Skin epidermis (tissue), 12 donors: Measurements from ENCODE around the gene IFNL3.
"Not testable (repeated sequence)": the region's sequence is repeated elsewhere in the genome, so short reads cannot be mapped to it uniquely, and the experiment has no call there.

Source experiments
- H3K27ac ChIP-seq, 21 experiments: fragments of 200-600 bp; sonication (generic) in 11 of 21; one replicate each; pipeline ENCODE4 v1.5.0; 2020; ENCODE audit warnings: mild to moderate bottlenecking in 3 of 21, inconsistent platforms in 2 of 21, moderate library complexity in 2 of 21
- H3K4me3 ChIP-seq, 7 experiments: fragments of 200-600 bp; sonication (generic) in 2 of 7; one replicate each; pipeline ENCODE4 v1.5.0; 2020; ENCODE audit warnings: inconsistent platforms in 2 of 7, mild to moderate bottlenecking in 2 of 7, moderate library complexity in 1 of 7

The IFNL3 gene

DNA sequence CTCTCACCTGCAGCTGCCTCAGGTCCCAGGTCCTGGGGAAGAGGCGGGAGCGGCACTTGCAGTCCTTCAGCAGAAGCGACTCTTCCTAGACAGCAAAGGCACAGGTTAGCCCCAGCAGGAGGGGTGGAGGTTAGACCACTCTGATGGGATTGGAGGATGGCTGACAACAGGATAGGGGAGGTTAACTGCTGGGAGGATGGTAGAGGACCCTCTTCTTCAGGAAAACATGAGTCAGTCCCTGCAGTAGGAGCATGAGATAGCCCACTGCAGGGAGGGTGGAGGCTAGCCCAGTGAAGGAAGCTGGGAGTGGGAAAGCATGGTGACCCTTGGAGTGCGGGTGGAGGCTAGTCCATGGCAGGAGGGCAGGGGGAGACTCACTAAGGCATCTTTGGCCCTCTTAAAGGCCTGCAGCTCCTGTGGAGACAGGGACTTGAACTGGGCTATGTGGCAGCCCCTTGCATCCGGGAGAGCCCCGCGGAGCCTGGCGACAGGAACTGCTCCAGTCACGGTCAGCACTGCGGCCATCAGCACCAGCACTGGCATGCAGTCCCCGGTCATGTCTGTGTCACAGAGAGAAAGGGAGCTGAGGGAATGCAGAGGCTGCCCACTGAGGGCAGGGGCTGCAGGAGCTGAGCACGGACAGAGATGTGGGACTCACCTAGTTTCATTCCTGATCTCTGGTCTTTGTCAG is at the start of gene IFNL3:
Gene IFNL3, minus strand, starts transcription at position 597 of the 691 bp plus-strand sequence. Its CDS starts 39 bp downstream, at position 558.
- H3K27ac ChIP-seq, H3K4me3 ChIP-seq: not testable (repeated sequence)

- Histone ChIP-seq H3K27ac (no peak overlapping the region), H3K4me3 (no peak overlapping the region)
Observed at GRCh38 chr19:39293394-39293793, 48.6 kb upstream of the IFNL3 start.

- no peak overlapping the region for H3K4me3 ChIP-seq
Observed at GRCh38 chr19:39284032-39284431, 39.2 kb upstream of the IFNL3 start.

DNA sequence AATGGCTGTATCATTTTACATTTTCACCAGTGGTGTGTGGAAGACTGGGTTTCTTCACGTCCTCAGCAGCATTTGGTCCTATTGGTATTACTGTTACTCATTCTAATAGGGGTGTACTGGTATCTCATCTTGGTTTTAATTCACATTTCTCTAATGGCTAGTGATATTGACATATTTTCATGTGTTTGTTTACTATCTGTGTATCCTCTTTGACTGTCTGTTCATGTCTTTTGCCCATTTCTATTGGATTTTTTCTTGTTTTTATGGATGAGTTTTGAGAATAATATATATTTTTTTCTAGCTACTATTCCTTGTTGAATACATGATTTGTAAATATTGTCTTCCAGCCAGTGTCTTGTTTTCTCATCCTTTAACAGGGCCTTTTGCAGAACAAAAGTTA is 37.2 kb upstream of the IFNL3 start:
- no peak overlapping the region for H3K27ac ChIP-seq

More at GRCh38 chr19:39284032-39284431, 39.2 kb upstream of the IFNL3 start:
- H3K27ac ChIP-seq, result no peak overlapping the region

DNA sequence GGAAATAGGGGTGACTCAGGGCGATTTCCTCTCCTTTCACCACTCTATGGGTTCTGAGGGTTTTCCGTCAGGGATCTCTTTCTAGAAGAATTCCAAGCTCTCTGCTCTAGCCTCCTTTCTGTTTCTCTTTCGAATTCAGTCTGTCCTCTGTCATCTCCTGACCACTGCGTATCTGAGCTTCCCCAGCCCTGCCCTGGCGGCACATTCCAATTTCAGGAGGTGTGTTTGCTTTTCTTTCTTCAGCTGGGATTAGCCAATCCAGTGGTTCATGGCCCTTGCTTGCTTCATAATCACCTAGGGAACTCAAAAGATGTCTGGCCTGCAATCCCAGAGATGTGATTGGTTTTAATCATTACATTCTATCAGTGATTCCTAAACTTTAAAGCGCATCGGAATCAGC is 32.8 kb upstream of the IFNL3 start:
- Histone ChIP-seq H3K27ac (no peak overlapping the region), H3K4me3 (no peak overlapping the region)

More for the DNA sequence above, 37.2 kb upstream of the IFNL3 start:
- no peak overlapping the region for H3K4me3 ChIP-seq

- no peak overlapping the region for H3K4me3 ChIP-seq
Observed at GRCh38 chr19:39276740-39277139, 31.9 kb upstream of the IFNL3 start.

DNA sequence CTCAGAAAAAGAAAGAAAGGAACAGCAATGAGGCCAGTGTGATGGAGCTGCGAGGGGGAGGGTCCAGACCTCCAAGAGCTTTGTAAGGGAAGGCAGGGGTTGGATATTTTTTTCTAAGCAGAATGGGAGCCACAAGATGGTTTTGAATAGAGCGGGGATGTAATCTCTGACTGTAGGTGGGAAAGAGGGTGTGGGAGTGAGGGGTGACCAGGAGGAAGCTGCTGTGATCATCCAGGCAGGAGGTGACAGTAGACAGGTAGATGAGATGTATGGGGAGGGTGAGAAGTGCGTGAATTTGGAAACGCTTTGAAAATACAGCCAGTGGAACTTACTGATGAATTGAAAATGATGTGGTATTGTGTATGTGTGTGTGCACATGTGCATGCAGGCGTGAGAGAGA is 30.8 kb upstream of the IFNL3 start:
- H3K27ac ChIP-seq, result no peak overlapping the region
- H3K4me3 ChIP-seq, result no peak overlapping the region

More at GRCh38 chr19:39276740-39277139, 31.9 kb upstream of the IFNL3 start:
- no peak overlapping the region for H3K27ac ChIP-seq

- H3K4me3 ChIP-seq, H3K27ac ChIP-seq: not testable (repeated sequence)
Observed at GRCh38 chr19:39273859-39274258, 29.1 kb upstream of the IFNL3 start.

- H3K4me3 ChIP-seq, result no peak overlapping the region
- H3K27ac ChIP-seq, result no peak overlapping the region
Observed at GRCh38 chr19:39270036-39270871, 25.4 kb upstream of the IFNL3 start.

DNA sequence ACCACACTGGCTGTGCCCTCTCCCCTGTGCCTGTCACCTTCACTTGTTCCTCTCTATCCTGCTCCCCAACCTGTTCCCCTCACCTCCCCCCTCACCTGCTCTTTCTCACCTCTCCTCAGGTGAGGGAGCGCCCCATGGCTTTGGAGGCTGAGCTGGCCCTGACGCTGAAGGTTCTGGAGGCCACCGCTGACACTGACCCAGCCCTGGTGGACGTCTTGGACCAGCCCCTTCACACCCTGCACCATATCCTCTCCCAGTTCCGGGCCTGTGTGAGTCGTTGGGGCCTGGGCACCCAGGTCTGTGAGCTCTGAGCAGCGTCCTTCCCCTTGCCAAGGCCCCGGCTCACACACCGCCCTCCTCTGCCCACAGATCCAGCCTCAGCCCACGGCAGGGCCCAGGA is 24.6 kb upstream of the IFNL3 start:
- H3K27ac ChIP-seq, H3K4me3 ChIP-seq: not testable (repeated sequence)

GRCh38 chr19:39268531-39269223 is 23.9 kb upstream of the IFNL3 start:
- H3K27ac ChIP-seq, H3K4me3 ChIP-seq: not testable (repeated sequence)

DNA sequence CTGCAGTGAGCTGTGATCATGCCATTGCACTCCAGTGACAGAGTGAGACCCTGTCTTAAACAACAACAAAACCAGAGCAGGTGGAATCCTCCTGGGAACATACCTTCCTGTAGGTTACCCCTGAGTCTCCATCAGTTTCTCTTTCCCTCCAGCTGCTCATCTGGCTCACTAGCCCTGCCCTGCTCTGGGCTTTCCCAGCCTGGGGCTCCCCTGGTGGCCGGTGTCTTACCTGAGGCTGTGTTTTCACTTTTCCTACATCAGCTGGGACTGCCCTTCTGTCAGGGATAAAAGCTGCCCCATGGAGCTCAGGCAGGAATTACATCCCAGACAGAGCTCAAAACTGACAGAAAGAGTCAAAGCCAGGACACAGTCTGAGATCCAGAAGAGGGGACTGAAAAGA is 23.3 kb upstream of the IFNL3 start, which contains the start of gene IFNL2:
Gene IFNL2, plus strand, starts transcription at position 312 of the 400 bp plus-strand sequence. CDS start 173 bp downstream, outside the sequence.
- not testable (repeated sequence) for H3K4me3 ChIP-seq, H3K27ac ChIP-seq

- Histone ChIP-seq H3K4me3 (no peak overlapping the region), H3K27ac (no peak overlapping the region)
Observed at GRCh38 chr19:39265321-39265916, 20.6 kb upstream of the IFNL3 start.

DNA sequence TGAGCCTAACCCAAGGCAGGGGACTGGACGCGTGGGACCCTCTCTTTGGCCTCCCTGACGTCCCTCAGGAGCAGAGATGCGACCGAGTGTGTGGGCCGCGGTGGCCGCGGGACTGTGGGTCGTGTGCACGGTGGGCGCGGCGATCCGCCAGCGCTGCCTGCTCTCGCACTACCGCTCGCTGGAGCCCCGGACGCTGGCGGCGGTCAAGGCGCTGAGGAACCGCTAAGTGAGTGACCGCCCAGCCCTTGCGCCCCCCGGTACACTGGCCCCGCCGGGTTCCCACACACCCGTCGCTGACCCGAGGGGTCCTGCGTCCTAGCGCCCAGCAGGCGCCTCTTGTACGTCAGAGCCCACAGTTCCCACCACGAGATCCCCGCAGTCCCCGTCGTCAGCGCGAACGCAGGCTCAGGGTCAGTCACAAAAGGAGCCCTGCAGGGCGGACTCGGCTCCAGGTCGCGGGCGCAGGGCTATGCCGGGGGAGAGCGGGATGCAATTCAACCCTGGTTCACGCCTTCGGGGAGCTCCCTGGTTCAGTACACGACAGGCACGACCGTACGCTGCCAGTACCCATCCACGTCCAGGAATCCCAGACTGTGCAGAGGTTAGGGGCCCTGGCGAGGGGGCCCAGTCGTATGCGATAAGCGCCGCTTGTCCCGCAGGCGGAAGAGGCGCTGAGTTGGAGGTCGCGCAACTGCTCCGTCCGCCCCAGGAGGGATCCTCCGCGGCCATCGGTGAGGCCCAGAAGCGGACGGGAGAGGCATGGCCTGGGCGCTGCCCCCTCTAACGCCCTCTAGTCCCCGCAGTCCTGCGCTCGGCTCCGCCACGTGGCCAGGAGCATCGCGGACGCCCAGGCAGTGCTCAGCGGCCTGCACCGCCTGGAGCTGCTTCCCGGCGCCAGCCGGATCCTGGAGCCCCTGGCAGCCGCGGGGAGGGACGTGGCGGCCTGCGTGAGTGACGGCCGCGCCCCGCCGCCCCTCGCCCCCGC is 19.8 kb upstream of the IFNL3 start:
- Histone ChIP-seq H3K27ac (no peak overlapping the region), H3K4me3 (no peak overlapping the region)

GRCh38 chr19:39263912-39264305 is 19.1 kb upstream of the IFNL3 start:
- Histone ChIP-seq H3K27ac (no peak overlapping the region), H3K4me3 (no peak overlapping the region)

- Histone ChIP-seq H3K27ac (no peak overlapping the region), H3K4me3 (no peak overlapping the region)
Observed at GRCh38 chr19:39262496-39262895, 17.7 kb upstream of the IFNL3 start.

DNA sequence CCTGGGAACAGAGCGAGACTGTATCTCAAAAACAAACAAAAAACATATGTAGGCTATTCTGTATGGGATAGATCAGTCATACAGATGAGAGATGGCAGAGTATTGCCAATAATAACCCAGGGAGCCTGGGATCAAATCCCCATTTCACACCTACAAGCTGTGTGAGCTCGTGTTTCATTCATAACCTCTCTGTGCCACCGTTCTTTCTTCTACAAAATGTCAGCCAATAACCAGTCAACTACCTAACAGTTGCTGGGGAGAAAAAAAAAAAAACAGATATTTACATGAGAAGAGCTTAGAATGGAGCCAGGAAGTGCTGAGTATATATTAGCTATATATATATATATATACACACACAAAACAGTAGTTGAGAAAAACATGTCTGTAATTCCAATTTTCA is 16.9 kb upstream of the IFNL3 start:
- H3K4me3 ChIP-seq, result no peak overlapping the region
- no peak overlapping the region for H3K27ac ChIP-seq

DNA sequence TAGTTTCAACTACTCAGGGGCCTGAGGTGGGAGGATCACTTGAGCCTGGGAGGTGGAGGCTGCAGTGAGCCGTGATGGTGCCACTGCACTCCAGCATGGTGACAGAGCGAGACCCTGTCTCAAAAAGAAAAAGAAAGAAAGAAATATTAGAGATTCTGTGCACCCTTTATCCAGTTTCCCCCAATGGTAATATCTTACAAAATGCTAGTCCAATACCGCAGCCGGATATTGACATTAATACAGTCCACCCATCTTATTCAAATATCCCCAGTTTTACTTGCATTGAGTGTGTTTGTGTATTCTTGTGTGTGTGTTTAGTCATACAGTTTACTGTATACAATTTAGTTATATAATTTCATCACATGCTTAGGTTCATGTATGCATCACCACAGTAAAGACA is 12.4 kb upstream of the IFNL3 start:
- no peak overlapping the region for H3K4me3 ChIP-seq
- no peak overlapping the region for H3K27ac ChIP-seq
